H1 (cell line): ENCODE results near the gene TPM2. TPM values are rescaled to one million over a fixed set of nuclear protein-coding genes. Genes with fewer than 3 reads are reported as not detected.

Source experiments
- CTCF ChIA-PET: fragments of 300-600 bp; sonication (Branson Sonifier 250); formaldehyde crosslinking; loops from one replicate; lab custom pipeline; 2021; ENCODE audit not compliant: partially characterized antibody; lab: Charles Lee
- POLR2A ChIA-PET: fragments of 300-600 bp; sonication (Branson Sonifier 250); formaldehyde crosslinking; loops from one replicate; lab custom pipeline; 2021; ENCODE audit warnings: inconsistent platforms; ENCODE audit not compliant: partially characterized antibody; lab: Charles Lee
- DNase-seq, 2 experiments: peaks; one replicate each; pipeline versions ENCODE4 v3.0.0 to v3.0.0-alpha.2; 2010 to 2022; ENCODE audit warnings: low spot score in 2 of 2, low read depth in 1 of 2, mixed read lengths in 1 of 2
- FAIRE-seq: peaks from 2 replicates; lab custom pipeline; 2011; peaks lifted over from hg19 to GRCh38; lab: Jason Lieb, UNC
- H2AFZ ChIP-seq: 2 replicates; pipeline ENCODE4 v1.8.1; 2012; ENCODE audit warnings: low read length, inconsistent platforms
- H2AK5ac ChIP-seq: 2 replicates; pipeline ENCODE4 v1.6.1; 2013; ENCODE audit warnings: low read depth, low read length
- H2BK120ac ChIP-seq: replicated peaks from 2 replicates; pipeline ENCODE3; 2013; ENCODE audit warnings: low read depth, low read length, inconsistent platforms
- H2BK12ac ChIP-seq: 2 replicates; pipeline ENCODE4 v1.6.1; 2013; ENCODE audit warnings: low read depth, low read length
- H2BK15ac ChIP-seq: 2 replicates; pipeline ENCODE4 v1.6.1; 2013; ENCODE audit warnings: low read length
- H2BK20ac ChIP-seq: 2 replicates; pipeline ENCODE4 v1.6.1; 2013; ENCODE audit warnings: low read length
- H2BK5ac ChIP-seq: 2 replicates; pipeline ENCODE4 v1.6.1; 2013; ENCODE audit warnings: low read depth, low read length
- H3K14ac ChIP-seq: 2 replicates; pipeline ENCODE4 v1.6.1; 2013; ENCODE audit warnings: inconsistent platforms; ENCODE audit not compliant: insufficient read length
- H3K18ac ChIP-seq: 2 replicates; pipeline ENCODE4 v1.6.1; 2013; ENCODE audit warnings: low read length; ENCODE audit errors: extremely low read depth
- H3K23ac ChIP-seq: 2 replicates; pipeline ENCODE4 v1.6.1; 2013; ENCODE audit warnings: inconsistent platforms; ENCODE audit not compliant: insufficient read length
- H3K23me2 ChIP-seq: 2 replicates; pipeline ENCODE4 v1.6.1; 2013; ENCODE audit warnings: low read depth, low read length
- H3K27ac ChIP-seq: 2 replicates; pipeline ENCODE4 v1.6.1; 2011; ENCODE audit warnings: low read depth, low read length, inconsistent platforms
- H3K27me3 ChIP-seq, 4 experiments: replicated peaks in 1 of 4; 1 replicate in 1 of 4; 2 replicates in 3 of 4; pipeline versions ENCODE4 v1.6.1 to v1.8.1; 2011 to 2013; ENCODE audit warnings: low read length in 3 of 4, mild to moderate bottlenecking in 3 of 4, inconsistent platforms in 2 of 4, mixed read lengths in 2 of 4, moderate library complexity in 1 of 4; ENCODE audit not compliant: control insufficient read depth in 3 of 4, insufficient read depth in 3 of 4; ENCODE audit errors: extremely low read depth in 1 of 4
- H3K36me3 ChIP-seq, 4 experiments: 2 replicates each; pipeline versions ENCODE4 v1.6.1 to v1.8.1; 2011 to 2013; ENCODE audit warnings: mild to moderate bottlenecking in 4 of 4, low read length in 3 of 4, moderate library complexity in 2 of 4, control low read depth in 1 of 4, inconsistent platforms in 1 of 4; ENCODE audit not compliant: insufficient read depth in 4 of 4, control insufficient read depth in 2 of 4
- H3K4ac ChIP-seq: replicated peaks from 2 replicates; pipeline ENCODE3; 2013; ENCODE audit warnings: low read length, low read depth, mixed read lengths, inconsistent platforms; ENCODE audit not compliant: insufficient read length
- H3K4me1 ChIP-seq, 4 experiments: replicated peaks in 1 of 4; 1 replicate in 1 of 4; 2 replicates in 3 of 4; pipeline versions ENCODE4 v1.6.1 to v1.8.1; 2011 to 2013; ENCODE audit warnings: low read length in 3 of 4, inconsistent platforms in 2 of 4, mixed read lengths in 1 of 4; ENCODE audit not compliant: insufficient read depth in 4 of 4, control insufficient read depth in 3 of 4
- H3K4me2 ChIP-seq, 2 experiments: 2 replicates each; pipeline versions ENCODE4 v1.6.1 to v1.8.1; 2011 to 2013; ENCODE audit warnings: low read depth in 2 of 2, low read length in 2 of 2, control low read depth in 1 of 2, inconsistent platforms in 1 of 2, mild to moderate bottlenecking in 1 of 2; ENCODE audit not compliant: insufficient read depth in 1 of 2
- H3K4me3 ChIP-seq, 4 experiments: fragments of 200-600, 300-600 bp in 1 of 4; sonication (generic), shearing (Covaris generic), sonication (Bioruptor Twin) in 1 of 4; 2 replicates each; pipeline versions ENCODE4 v1.5.1 to v1.8.1; 2011 to 2016; ENCODE audit warnings: low read length in 4 of 4, low read depth in 3 of 4, control low read depth in 2 of 4, inconsistent platforms in 2 of 4, mild to moderate bottlenecking in 2 of 4, mixed read lengths in 1 of 4, moderate library complexity in 1 of 4; ENCODE audit not compliant: insufficient read depth in 2 of 4; ENCODE audit errors: extremely low read depth in 1 of 4
- H3K56ac ChIP-seq: replicated peaks from 2 replicates; pipeline ENCODE3; 2013; ENCODE audit warnings: low read depth, mild to moderate bottlenecking, mixed read lengths, low read length, inconsistent platforms; ENCODE audit not compliant: insufficient read length
- H3K79me1 ChIP-seq: 2 replicates; pipeline ENCODE4 v1.6.1; 2013; ENCODE audit warnings: low read depth, low read length, control low read depth
- H3K79me2 ChIP-seq, 2 experiments: 2 replicates each; pipeline versions ENCODE4 v1.6.1 to v1.8.1; 2012 to 2013; ENCODE audit warnings: low read length in 2 of 2, mild to moderate bottlenecking in 2 of 2, inconsistent platforms in 1 of 2; ENCODE audit not compliant: insufficient read depth in 2 of 2, control insufficient read depth in 1 of 2
- H3K9ac ChIP-seq, 4 experiments: replicated peaks in 1 of 4; 1 replicate in 1 of 4; 2 replicates in 3 of 4; pipeline versions ENCODE4 v1.6.1 to v1.8.1; 2011 to 2013; ENCODE audit warnings: low read depth in 3 of 4, low read length in 3 of 4, control low read depth in 2 of 4, mild to moderate bottlenecking in 2 of 4, moderate library complexity in 2 of 4, inconsistent platforms in 1 of 4; ENCODE audit errors: extremely low read depth in 1 of 4
- H3K9me3 ChIP-seq, 2 experiments: 2 replicates each; pipeline versions ENCODE4 v1.6.1 to v1.8.1; 2012 to 2013; ENCODE audit warnings: mild to moderate bottlenecking in 2 of 2, moderate library complexity in 2 of 2, control low read depth in 1 of 2, inconsistent platforms in 1 of 2, low read depth in 1 of 2, low read length in 1 of 2, mixed read lengths in 1 of 2; ENCODE audit not compliant: insufficient read depth in 2 of 2
- H4K20me1 ChIP-seq, 2 experiments: replicated peaks in 1 of 2; 2 replicates each; pipeline versions ENCODE3 to v1.8.1; 2011 to 2013; ENCODE audit warnings: inconsistent platforms in 2 of 2, low read length in 2 of 2, mild to moderate bottlenecking in 1 of 2; ENCODE audit not compliant: insufficient read depth in 2 of 2, control insufficient read depth in 1 of 2
- H4K5ac ChIP-seq: 2 replicates; pipeline ENCODE4 v1.6.1; 2013; ENCODE audit warnings: low read length, low read depth, mixed read lengths, inconsistent platforms; ENCODE audit not compliant: insufficient read length
- H4K8ac ChIP-seq: 2 replicates; pipeline ENCODE4 v1.8.0; 2013; ENCODE audit warnings: mild to moderate bottlenecking, moderate library complexity, low read length, inconsistent platforms; ENCODE audit not compliant: insufficient read depth; ENCODE audit errors: extremely low read depth
- H4K91ac ChIP-seq: replicated peaks from 2 replicates; pipeline ENCODE3; 2013; ENCODE audit warnings: low read length, mixed read lengths, inconsistent platforms; ENCODE audit not compliant: insufficient read length
- ASH2L ChIP-seq: fragments of 200-600, 300-600 bp; sonication (generic); IDR thresholded peaks from one replicate; pipeline ENCODE4 v1.7.1; 2017; ENCODE audit warnings: low read length
- KDM4A ChIP-seq: IDR thresholded peaks from one replicate; pipeline ENCODE4 v1.7.1; 2012; ENCODE audit warnings: low read depth, mild to moderate bottlenecking, moderate library complexity, low read length, inconsistent platforms; ENCODE audit not compliant: severe bottlenecking
- WGBS, 2 experiments: shearing (Covaris generic) in 1 of 2; methylation state at CpG; one replicate each; pipeline versions ENCODE4 v1.1.6 to v1.1.7; 2013 to 2015; ENCODE audit warnings: low lambda C conversion rate in 2 of 2, mixed read lengths in 2 of 2, inconsistent platforms in 1 of 2, low coverage in 1 of 2, missing lambda C conversion rate in 1 of 2; ENCODE audit not compliant: insufficient replicate concordance in 2 of 2, insufficient coverage in 1 of 2, insufficient read length in 1 of 2; ENCODE audit errors: extremely low coverage in 1 of 2, missing lambda C conversion rate in 1 of 2; 5-methylcytosine and 5-hydroxymethylcytosine counted together
- polyA plus RNA-seq, 7 experiments: library from polyadenylated mRNA; depleted of rRNA in 3 of 7; stranded (reverse) in 5 of 7; unstranded in 2 of 7; fragments of >200 nt in 5 of 7; fragments of 200-250 nt in 2 of 7; gene quantifications; 1 replicate in 5 of 7; 2 replicates in 1 of 7; 4 replicates in 1 of 7; pipeline versions ENCODE4 v1.2.1 to v1.2.3, GENCODE V29; 2011 to 2013; ENCODE audit warnings: missing spikeins in 2 of 7, mixed read lengths in 2 of 7
- total RNA-seq: library from RNA; stranded (reverse); fragmentation: NEBNext Ultra II Directional; extraction: Animal tissue kit (Norgen Biotek cat#: 25700); gene quantifications from 2 replicates; pipeline ENCODE4 v1.2.1, GENCODE V29; 2021

TPM2 gene
- total and polyA plus RNA-seq, 2 of the 8 experiments (the other 6 are each of a cell fraction or from before 2014, with no cell fraction given), result 62.5 to 181 TPM

GRCh38 chr9:35656831-35657545 lies 32.7 kb downstream of the TPM2 start:
- Histone ChIP-seq H3K9me3 (no peaks in the 10 kb centered on the region), H2AK5ac (no peak overlapping the region), H3K9ac (peak overlapping the region in 3 of 4 experiments; percentile 63 to 90 (median 88); a peak in 6 of 7 replicates), H4K91ac (peak overlapping the region; percentile 0), H2BK12ac (peak overlapping the region; percentile 10), H3K56ac (no peak overlapping the region), H4K20me1 (peaks cover 2 to 5% of the 10 kb centered on the region in 2 experiments), H3K79me2 (no peaks in the 10 kb centered on the region), H3K23me2 (peaks cover 10% of the 10 kb centered on the region), H3K23ac (no peak overlapping the region), H3K4me1 (peaks cover 0 to 2% (median 0%) of the 10 kb centered on the region in 4 experiments; a peak in 4 of 7 replicates), H2BK5ac (no peak overlapping the region), H3K4me2 (peak overlapping the region; percentile 77 to 92), H3K36me3 (peaks cover 5 to 18% (median 6%) of the 10 kb centered on the region in 4 experiments), H3K79me1 (peaks cover 1% of the 10 kb centered on the region; the same call in 1 of the 2 replicates), H3K14ac (no peak overlapping the region), H3K4me3 (peak overlapping the region; percentile 48 to 92 (median 76)), H2BK20ac (no peak overlapping the region), H4K8ac (peak overlapping the region; percentile 39; the same call in 1 of the 2 replicates), H2BK120ac (no peak overlapping the region), H3K18ac (peak overlapping the region; percentile 64), H3K27ac (0 out of 2 replicates have a peak overlapping the region, but pooled peaks have one; percentile 99), H3K4ac (peak overlapping the region; percentile 57), H3K27me3 (peaks cover 0 to 7% (median 0%) of the 10 kb centered on the region in 4 experiments; a peak in 1 of 7 replicates), H4K5ac (no peak overlapping the region), H2BK15ac (peak overlapping the region; percentile 10), H2AFZ (peak overlapping the region; percentile 96)
- TF ChIP-seq ASH2L (no peak), KDM4A (peak; percentile 56)
- DNase-seq, result no peak
- CTCF ChIA-PET, result interaction anchor here (0.6 to 15.9 kb wide), 26 partner anchors 9 to 496 kb away, joined by 3 to 347 read pairs (median 4); partner anchors contain the start of genes CA9, CREB3, SIT1 and SPAG8
- no peak for FAIRE-seq
- 46% methylated on average over 25 of the region's 25 CpGs; no CpG with 5 or more reads in 1 of the 2 experiments for WGBS, 2 experiments
- POLR2A ChIA-PET, result interaction anchor here (0.8 to 7.9 kb wide), 21 partner anchors 9 to 585 kb away, joined by 3 to 84 read pairs (median 4); partner anchors contain the start of genes CA9, CREB3, TLN1 and TPM2
